ENCODE measurements around the gene TBC1D1.

GRCh38 chr4:37935026-37935425 is 44.1 kb downstream of the TBC1D1 start:
- TF ChIP-seq ZNF707 (tag by site-specific recombination; IDR thresholded peaks at IDR 0.05) (no peak), ZNF544 (tag by site-specific recombination; IDR thresholded peaks at IDR 0.05) (no peak)
